Fibroblast of skin of right quadriceps (primary cell): ENCODE results near the gene EXOC4.

Experiments
- DNase-seq: peaks from one replicate; pipeline ENCODE4 v3.0.0-alpha.2; 2013

EXOC4 gene

DNA sequence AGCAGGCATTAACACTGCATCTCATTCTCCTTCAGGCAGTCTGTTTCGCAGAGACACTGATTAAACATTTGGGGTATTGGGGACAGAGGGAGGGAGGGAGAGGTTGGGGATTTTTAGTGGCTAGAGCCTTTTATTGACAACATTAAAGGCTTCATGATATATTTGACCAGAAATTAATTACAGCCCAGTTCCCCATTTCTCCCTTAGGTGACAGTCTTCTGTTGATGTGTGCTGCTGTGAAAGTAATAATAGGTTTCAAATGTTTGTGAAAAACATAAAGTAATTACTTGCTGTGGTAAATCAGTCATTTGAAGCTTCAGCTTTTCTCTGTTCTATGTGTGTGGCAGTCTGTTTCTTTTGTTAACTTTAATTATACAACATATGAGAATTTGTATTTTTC is 769.0 kb downstream of the EXOC4 start:
- no peak for DNase-seq

GRCh38 chr7:134022286-134022911 is 769.5 kb downstream of the EXOC4 start:
- no peak for DNase-seq

- DNase-seq = no peak
Measured at GRCh38 chr7:134024739-134025138, 771.9 kb downstream of the EXOC4 start.

DNA sequence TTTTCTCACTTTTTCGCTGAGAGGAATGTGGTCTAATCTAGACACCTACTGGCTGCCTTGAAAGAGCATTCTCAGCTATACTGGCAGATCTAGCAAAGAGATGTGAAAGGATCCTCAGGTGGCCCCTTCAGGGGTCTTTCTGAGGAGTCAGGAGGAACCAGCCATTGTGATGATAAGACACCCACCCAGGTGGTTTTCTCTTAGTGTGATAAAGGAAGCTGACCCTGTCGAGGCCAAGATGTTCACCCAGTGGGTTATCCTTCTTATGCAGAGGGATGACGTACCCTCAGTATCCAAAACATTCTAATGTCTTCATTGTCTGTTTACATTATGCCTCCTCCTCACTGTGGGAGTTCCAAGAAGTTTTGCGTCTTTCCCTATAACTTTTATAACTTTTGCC is 776.0 kb downstream of the EXOC4 start:
- DNase-seq = no peak

DNA sequence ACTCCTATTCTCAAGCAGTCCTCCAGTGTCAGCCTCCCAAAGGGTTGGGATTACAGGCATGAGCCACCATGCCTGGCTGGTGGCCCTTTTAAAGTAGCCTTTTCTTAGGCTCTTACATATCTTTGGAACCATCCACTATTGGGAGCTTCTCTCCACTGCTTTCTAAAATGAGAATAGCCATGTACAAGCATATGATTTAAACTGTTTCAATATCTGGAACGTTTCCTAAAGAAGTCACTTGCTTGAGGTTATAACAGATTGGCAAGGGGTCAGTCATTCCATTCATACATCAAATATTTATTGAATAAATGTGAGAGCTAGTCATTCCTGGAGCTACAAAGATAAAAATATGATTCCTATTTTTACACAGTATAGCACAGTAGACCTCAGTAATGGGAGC is 776.9 kb downstream of the EXOC4 start:
- no peak for DNase-seq

DNA sequence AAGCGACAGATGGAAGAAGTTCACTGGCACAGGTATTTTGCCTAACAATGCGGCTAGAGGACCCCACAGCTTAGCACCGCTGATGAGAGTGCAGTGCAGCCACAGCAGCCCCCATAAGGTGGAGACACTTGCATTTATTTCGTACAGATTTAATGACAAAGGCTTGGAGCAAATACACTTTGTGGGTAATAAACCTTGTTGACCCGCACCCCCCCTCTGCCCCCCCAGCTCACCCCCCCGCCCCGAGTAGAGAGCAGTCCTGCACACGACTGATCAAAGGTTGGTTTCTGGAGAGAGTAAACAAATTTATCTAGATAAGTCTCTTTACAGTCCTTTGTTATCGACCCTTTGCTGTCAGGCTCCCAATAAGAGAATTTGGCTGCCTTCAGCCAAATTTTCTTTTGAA is 777.6 kb downstream of the EXOC4 start:
- DNase-seq = no peak

- DNase-seq = no peak
Measured at GRCh38 chr7:134031835-134032617, 779.1 kb downstream of the EXOC4 start.

GRCh38 chr7:134034652-134035051 is 781.8 kb downstream of the EXOC4 start:
- no peak for DNase-seq

- no peak for DNase-seq
Measured at GRCh38 chr7:134037991-134038390, 785.1 kb downstream of the EXOC4 start.

DNA sequence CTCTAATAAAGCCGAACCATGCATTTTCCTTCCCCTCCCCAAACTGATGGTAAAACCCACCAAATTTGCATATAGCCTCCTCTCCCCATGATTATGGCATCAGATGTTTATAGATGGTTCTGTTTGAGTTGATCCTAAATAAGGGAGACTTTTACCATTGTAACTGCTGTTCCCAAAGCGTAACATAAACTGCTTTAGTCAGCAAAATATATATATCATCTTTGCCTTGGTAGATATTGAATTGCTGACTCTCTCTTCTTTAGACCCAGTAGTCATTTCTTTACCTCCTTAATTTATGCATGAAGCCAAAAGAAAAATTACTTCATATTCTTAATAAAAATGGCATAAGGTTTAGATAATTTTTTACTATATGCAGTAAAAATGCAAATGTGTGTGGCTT is 788.1 kb downstream of the EXOC4 start:
- no peak for DNase-seq

DNA sequence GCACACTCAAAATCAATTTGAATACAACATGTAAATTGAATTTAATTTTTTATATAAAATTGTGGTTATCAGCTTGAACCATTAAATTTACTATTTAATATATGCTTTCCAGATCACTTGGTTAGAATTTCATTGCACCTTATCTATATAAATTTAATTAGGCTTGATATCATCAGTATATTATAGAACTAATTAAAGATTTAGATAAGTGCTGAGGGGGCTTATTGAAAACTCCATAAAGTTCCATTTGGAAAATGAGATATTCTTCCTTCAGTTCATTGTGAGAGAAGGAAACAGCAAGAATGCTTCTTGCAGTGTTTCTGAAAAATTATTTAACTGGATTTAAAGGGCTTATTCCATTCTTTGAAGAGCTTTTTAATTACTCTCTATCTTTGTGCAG is 788.6 kb downstream of the EXOC4 start:
- DNase-seq = no peak

DNA sequence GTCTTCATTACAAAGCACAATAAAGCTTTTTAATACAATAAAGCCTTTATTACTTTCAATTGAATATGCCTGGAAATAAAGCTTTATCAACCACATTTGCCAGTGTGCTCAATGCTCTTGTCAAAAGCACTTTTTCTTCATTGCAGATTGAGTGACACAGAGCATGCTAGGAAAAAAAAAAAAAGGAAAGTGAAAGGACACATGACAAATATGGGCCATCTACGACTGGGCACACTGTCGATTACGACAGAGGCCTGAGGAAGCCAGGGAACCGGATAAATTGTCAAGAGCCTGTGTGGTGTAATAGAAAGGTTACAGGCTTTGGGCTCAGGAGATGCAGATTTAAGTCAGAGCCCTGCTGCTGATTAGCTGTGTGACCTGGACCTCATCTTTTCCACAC is 789.4 kb downstream of the EXOC4 start:
- DNase-seq = no peak

DNA sequence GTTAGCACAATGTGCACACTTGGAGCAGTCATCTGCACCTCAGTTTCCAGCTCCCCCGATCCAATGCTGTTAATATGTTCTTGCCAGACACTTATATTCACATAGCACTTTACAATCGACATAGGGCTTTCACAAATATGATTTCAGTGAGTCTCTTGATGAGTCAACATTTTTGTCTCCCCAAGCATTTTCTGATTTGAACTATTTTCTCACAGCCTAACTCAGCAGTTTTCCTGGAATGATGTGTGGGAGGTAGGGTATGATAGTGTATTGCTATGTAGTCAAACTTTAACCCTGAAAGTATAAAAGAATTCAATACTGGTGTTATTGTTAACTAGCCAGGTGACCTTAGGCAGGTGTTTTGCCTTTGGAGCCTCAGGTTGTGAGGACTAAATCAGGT is 791.8 kb downstream of the EXOC4 start:
- peak; percentile 8 for DNase-seq

DNA sequence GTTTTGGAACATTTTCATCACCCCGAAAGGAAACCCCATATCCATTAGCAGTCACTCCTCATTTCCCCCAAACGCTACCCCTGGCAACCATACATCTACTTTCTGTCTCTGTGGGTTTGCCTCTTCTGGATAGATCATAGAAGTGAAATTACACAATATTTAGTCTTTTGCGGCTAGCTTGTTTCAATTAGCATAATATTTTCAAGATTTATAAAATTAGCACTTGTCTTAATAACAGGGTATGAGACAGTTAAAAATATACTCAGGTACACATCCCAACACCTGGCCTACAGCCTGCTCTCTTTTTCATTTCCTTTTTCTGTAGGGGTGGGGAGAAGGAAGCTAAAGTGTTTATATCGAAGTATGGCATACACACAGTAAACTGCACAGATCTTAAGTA is 792.8 kb downstream of the EXOC4 start:
- DNase-seq = no peak

GRCh38 chr7:134046594-134047128 is 793.8 kb downstream of the EXOC4 start:
- no peak for DNase-seq

GRCh38 chr7:134047675-134048074 is 794.8 kb downstream of the EXOC4 start:
- DNase-seq = no peak

DNA sequence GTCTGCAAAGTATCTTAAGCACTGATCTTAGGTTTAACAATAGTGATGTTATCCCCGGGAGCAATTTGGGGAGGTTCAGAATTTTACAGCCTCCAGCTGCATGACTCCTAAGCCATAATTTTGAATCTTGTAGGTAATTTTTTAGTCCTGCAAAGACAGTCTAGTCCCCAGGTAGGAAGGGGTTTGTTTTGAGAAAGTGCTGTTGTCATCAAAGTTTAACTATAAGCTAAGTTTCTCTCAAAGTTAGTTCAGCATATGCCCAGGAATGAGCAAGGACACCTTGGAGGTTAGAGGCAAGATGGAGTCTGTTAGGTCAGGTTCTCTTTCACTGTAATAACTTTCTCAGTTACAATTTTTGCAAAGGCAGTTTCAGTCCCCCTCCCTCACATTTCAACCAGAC is 795.3 kb downstream of the EXOC4 start:
- no peak for DNase-seq

GRCh38 chr7:134051020-134051419 is 798.1 kb downstream of the EXOC4 start:
- no peak for DNase-seq

DNA sequence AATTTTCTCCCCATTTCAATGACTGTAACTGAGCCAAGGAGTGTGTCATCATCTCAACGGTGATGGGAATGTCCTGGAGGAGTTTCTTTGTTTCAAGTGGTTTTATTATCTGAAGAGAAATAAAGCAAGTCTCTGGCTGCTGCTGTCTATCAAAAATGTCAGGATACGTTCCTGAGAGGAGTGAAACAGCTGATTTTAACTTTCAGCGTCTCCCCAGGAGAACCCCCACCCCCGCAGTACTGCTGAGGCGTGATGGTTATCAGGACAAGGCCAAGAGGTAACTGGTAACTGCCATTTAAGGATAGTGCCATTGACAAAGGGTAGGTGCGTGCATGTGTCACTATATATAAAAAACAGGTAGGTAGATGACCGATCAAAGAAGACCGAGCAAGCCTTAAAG is 803.9 kb downstream of the EXOC4 start:
- no peak for DNase-seq

- no peak for DNase-seq
Measured at GRCh38 chr7:134058521-134058920, 805.6 kb downstream of the EXOC4 start.

DNA sequence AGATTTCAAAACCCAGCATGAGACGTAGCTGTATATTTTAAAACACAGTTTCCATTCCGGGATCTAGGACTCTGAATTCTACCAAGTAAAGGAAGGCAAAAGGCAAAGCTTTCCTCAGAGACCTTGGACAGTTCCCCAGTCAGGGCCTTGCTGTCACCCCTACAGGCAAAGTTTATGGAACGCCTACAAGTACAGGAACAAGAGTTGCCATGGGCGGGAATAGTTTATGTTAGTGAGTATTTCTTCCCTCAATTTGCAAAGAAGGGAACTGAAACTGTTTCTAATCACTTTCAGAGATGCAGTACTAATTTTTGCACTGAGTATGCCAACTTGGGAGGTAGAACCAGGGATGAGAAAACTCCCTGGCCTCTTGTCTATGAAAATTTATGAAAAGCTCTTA is 806.1 kb downstream of the EXOC4 start:
- DNase-seq = peak; percentile 5

- no peak for DNase-seq
Measured at GRCh38 chr7:134059921-134060320, 807.0 kb downstream of the EXOC4 start.

DNA sequence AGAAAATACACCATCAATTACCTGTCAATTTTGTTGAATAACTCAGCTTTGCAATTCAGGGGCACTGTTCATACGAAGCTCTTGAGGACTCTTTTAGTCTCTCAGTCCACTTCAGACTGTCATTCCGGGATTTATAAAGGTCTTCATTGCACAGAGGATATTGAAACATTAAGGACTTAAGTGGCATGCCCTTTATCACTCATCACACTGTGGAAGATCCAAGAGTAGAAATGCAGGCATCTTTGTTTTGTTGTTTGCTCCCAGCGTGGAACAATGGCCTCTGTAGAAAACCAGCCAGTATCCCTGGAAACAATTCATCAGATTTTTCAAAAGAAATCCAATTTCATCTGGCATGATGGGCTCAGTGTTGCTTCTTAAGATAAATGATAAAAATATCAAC is 808.0 kb downstream of the EXOC4 start:
- no peak for DNase-seq

DNA sequence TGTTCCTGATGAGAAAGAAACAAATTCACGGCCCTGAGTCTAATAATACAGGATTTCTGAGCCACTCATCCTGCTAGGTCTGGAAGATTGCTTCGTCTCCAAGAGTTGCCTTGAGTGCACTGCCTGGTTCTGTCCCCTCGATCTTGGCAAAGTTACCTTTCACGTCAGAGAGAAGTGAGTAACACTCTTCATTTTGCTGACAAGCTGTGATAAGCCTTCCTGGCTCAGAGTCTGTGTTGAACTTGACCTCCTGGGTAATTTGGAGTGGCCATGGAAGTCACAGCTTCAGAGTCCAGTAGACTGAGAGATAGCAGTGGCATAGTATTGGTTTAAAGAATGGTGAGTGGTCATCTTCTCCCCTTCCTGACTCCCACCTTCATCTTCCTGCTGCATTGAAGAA is 809.6 kb downstream of the EXOC4 start:
- DNase-seq = no peak

DNA sequence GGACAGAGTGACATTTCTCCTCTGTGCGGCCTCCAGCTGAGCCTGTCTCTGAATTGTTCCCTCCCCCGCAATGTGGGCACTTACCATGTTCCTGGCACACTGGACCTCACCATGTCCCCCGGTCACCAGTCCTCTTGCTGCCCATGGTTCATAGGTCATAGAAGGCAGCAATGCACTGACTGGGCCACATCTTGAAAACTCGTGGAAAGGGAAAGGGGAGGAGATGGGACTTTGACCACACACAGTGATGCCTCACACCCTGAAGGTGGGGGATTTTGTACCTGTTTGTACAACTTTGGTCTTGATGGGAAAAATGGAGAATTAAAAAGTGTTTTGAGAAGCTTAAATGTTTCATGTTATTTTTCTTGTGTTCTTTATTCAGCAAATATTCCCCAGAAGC is 812.5 kb downstream of the EXOC4 start:
- no peak for DNase-seq
